ENCODE measurements around the gene RNF111.
"Not testable (repeated sequence)": the region's sequence is repeated elsewhere in the genome, so short reads cannot be mapped to it uniquely, and the experiment has no call there.

The RNF111 gene

DNA sequence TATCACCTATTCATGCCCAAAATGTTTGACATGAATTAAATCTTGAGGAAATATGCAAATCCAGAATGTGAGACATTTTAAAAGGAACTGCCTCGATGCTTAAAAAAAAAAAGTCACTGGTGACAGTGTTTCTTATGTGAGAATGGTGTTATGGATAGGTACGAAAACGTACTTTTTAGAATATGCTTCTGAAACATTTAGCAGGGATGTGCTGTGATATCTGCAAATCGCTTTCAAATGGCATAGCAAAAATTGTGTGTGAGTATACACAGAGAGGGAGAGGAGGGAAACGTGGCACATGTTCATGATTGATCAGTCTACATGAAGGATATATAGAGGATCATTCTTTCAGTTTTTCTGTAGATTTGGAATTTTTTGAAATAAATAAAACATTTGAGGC, 133.5 kb downstream of the RNF111 start:
- Histone ChIP-seq H3K9me3 (ENCODE audit: control insufficient read depth, insufficient read depth, low read length) (no peaks in the 10 kb centered on the region), H3K4me1 (ENCODE audit: control insufficient read depth, insufficient read depth, low read length) (no peaks in the 10 kb centered on the region), H3K9ac (ENCODE audit: low read depth, low read length) (no peak overlapping the region), H3K4me3 (ENCODE audit: low read depth, low read length) (no peak overlapping the region), H3K36me3 (ENCODE audit: control insufficient read depth, insufficient read depth, low read length) (peaks cover 20% of the 10 kb centered on the region), H3K27me3 (ENCODE audit: control insufficient read depth, insufficient read depth, low read length) (no peaks in the 10 kb centered on the region)

DNA sequence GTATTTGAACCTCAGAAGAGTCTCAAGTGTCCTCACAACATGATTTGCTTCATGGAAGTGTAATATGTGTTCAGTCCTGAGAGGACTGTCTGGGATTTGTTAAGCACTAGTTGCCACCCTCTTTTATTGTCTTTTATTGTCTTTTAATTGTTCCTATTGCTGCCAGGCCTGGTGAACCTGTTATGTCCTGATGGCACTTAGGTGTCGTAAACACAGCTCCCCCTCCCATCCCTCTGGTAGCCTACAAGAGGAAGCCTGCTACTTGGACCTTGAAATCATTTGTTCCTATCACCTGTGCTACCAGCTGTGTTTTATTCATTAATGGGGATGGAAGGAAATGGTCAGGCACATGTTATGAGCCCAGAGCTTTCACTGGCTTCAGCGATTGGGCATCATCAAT, 136.8 kb downstream of the RNF111 start:
- Histone ChIP-seq H3K4me1 (ENCODE audit: control insufficient read depth, insufficient read depth, low read length) (no peaks in the 10 kb centered on the region), H3K9ac (ENCODE audit: low read depth, low read length) (no peak overlapping the region), H3K27me3 (ENCODE audit: control insufficient read depth, insufficient read depth, low read length) (no peaks in the 10 kb centered on the region), H3K36me3 (ENCODE audit: control insufficient read depth, insufficient read depth, low read length) (peaks cover 3% of the 10 kb centered on the region), H3K9me3 (ENCODE audit: control insufficient read depth, insufficient read depth, low read length) (no peaks in the 10 kb centered on the region), H3K4me3 (ENCODE audit: low read depth, low read length) (no peak overlapping the region)

DNA sequence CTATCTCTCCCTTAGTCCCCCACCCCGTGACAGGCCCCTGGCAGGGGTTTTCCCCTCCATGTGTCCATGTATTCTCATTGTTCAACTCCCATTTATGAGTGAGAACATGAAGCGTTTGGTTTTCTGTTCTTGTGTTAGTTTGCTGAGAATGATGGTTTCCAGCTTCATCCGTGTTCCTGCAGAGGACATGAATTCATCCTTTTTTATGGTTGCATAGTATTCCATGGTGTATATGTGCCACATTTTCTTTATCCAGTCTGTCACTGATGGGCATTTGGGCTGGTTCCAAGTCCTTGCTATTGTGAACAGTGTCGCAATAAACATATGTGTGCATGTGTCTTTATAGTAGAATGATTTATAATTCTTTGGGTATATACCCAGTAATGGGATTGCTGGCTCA, 138.2 kb downstream of the RNF111 start:
- not testable (repeated sequence) for H3K4me3 ChIP-seq (ENCODE audit: low read depth, low read length); H3K9me3 ChIP-seq (ENCODE audit: control insufficient read depth, insufficient read depth, low read length); H3K36me3 ChIP-seq (ENCODE audit: control insufficient read depth, insufficient read depth, low read length); H3K4me1 ChIP-seq (ENCODE audit: control insufficient read depth, insufficient read depth, low read length); H3K27me3 ChIP-seq (ENCODE audit: control insufficient read depth, insufficient read depth, low read length); H3K9ac ChIP-seq (ENCODE audit: low read depth, low read length)

DNA sequence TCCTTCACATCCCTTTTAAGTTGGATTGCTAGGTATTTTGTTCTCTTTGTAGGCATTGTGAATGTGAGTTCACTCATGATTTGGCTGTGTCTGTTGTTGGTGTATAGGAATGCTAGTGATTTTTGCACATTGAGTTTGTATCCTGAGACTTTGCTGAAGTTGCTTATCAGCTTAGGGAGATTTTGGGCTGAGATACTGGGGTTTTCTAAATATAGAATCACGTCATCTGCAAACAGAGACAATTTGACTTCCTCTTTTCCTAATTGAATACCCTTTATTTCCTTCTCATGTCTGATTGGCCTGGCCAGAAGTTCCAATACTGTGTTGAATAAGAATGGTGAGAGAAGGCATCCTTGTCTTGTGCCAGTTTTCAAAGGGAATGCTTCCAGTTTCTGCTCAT, 139.8 kb downstream of the RNF111 start:
- H3K36me3 ChIP-seq (ENCODE audit: control insufficient read depth, insufficient read depth, low read length): peaks cover 12% of the 10 kb centered on the region
- not testable (repeated sequence) for H3K9me3 ChIP-seq (ENCODE audit: control insufficient read depth, insufficient read depth, low read length); H3K4me3 ChIP-seq (ENCODE audit: low read depth, low read length); H3K27me3 ChIP-seq (ENCODE audit: control insufficient read depth, insufficient read depth, low read length); H3K4me1 ChIP-seq (ENCODE audit: control insufficient read depth, insufficient read depth, low read length); H3K9ac ChIP-seq (ENCODE audit: low read depth, low read length)

DNA sequence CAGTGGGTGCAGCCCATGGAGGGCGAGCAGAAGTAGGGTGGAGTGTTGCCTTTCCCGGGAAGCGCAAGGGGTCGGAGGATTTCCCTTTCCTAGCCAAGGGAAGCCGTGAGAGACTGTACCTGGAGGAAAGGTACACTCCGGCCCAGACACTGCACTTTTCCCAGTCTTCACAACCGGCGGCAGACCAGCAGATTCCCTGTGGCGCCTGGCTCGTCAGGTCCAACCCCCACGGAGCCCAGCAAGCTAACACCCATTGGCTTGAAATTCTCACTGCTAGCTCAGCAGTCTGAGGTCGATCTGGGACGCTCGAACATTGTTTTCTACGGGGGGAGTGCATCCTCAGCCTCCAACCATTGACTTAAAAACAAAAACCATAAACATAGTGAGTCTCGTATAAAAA, 144.0 kb downstream of the RNF111 start:
- Histone ChIP-seq H3K4me3 (ENCODE audit: low read depth, low read length) (no peak overlapping the region), H3K9ac (ENCODE audit: low read depth, low read length) (no peak overlapping the region), H3K27me3 (ENCODE audit: control insufficient read depth, insufficient read depth, low read length) (no peaks in the 10 kb centered on the region), H3K4me1 (ENCODE audit: control insufficient read depth, insufficient read depth, low read length) (no peaks in the 10 kb centered on the region), H3K9me3 (ENCODE audit: control insufficient read depth, insufficient read depth, low read length) (no peaks in the 10 kb centered on the region), H3K36me3 (ENCODE audit: control insufficient read depth, insufficient read depth, low read length) (peaks cover 21% of the 10 kb centered on the region)

DNA sequence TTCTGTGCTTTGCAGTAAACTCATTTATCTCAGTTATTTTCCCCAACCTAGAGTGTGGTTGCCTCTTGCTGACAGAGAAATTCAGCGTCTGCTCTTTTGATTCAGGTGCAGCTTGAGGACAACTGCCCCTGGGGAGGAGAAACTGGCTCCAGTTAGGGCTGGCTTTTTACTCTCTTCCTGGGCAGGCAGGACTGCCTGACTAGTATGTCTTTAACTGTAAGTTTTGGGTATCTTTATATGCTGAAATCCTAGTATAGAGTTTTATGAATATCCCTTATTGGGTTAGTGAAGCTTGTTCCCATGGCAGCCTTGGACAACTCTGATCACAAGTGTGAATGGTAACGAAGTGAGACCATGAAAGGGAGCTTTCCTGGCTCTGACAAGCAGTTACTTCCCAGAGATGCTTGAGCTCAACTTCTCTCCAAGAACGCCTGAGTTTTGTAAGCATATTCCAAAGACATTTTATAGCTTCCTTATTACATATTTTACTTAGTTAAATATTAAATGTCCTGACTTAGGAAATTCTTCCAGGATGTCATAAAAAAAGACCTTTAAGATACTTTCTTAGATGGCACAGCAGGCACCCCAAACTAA, 144.6 kb downstream of the RNF111 start:
- H3K9ac ChIP-seq (ENCODE audit: low read depth, low read length): no peak overlapping the region
- no peaks in the 10 kb centered on the region for H3K4me1 ChIP-seq (ENCODE audit: control insufficient read depth, insufficient read depth, low read length)
- no peaks in the 10 kb centered on the region for H3K27me3 ChIP-seq (ENCODE audit: control insufficient read depth, insufficient read depth, low read length)
- peaks cover 21% of the 10 kb centered on the region for H3K36me3 ChIP-seq (ENCODE audit: control insufficient read depth, insufficient read depth, low read length)
- H3K9me3 ChIP-seq (ENCODE audit: control insufficient read depth, insufficient read depth, low read length): no peaks in the 10 kb centered on the region
- H3K4me3 ChIP-seq (ENCODE audit: low read depth, low read length): no peak overlapping the region

DNA sequence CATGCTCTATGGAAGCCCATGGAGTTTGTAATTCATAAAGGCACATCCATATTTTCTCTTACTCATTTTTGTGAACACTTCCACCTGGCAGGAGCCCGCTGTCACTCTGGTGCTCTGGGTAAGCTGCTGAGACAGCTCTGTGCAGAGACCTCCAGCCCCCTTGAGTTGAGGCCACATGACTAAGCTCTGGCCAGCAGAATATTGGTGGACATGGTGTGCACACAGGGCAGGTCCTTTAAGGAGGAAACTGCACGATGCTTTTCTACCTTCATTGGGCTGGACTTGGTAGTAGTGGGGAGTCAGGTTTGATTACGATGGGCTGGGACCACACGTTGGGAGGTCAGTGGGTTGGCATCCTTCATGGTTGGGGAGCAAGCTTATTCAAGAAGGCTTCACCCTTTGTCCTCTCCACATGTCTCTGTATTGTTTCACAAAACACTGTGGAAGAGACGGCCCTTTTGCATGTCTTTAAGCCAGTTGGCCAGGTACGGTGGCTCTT, 146.5 kb downstream of the RNF111 start:
- Histone ChIP-seq H3K27me3 (ENCODE audit: control insufficient read depth, insufficient read depth, low read length) (no peaks in the 10 kb centered on the region), H3K4me3 (ENCODE audit: low read depth, low read length) (no peak overlapping the region), H3K36me3 (ENCODE audit: control insufficient read depth, insufficient read depth, low read length) (peaks cover 28% of the 10 kb centered on the region), H3K9ac (ENCODE audit: low read depth, low read length) (no peak overlapping the region), H3K4me1 (ENCODE audit: control insufficient read depth, insufficient read depth, low read length) (no peaks in the 10 kb centered on the region), H3K9me3 (ENCODE audit: control insufficient read depth, insufficient read depth, low read length) (no peaks in the 10 kb centered on the region)

DNA sequence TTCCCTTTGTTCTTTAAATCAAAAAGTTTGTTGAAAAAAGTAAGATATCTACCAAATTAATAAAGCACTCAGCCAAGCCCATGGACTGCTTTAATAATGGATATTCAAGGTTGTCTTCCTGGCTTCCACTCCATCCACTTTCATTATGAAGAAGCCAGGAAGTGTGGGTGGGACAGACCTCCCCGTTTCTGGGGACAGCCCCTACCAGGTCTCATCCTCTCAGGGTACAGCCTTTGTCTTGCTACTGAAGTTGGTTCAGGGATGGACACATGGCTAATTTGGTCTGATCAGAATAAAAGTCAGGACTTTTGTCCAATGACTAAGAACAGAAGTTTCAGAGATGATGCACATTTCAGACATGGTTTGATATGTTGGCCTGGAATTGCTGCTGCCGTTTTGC, 150.1 kb downstream of the RNF111 start:
- Histone ChIP-seq H3K9me3 (ENCODE audit: control insufficient read depth, insufficient read depth, low read length) (no peaks in the 10 kb centered on the region), H3K27me3 (ENCODE audit: control insufficient read depth, insufficient read depth, low read length) (no peaks in the 10 kb centered on the region), H3K4me3 (ENCODE audit: low read depth, low read length) (no peak overlapping the region), H3K36me3 (ENCODE audit: control insufficient read depth, insufficient read depth, low read length) (peaks cover 19% of the 10 kb centered on the region), H3K4me1 (ENCODE audit: control insufficient read depth, insufficient read depth, low read length) (no peaks in the 10 kb centered on the region), H3K9ac (ENCODE audit: low read depth, low read length) (no peak overlapping the region)

DNA sequence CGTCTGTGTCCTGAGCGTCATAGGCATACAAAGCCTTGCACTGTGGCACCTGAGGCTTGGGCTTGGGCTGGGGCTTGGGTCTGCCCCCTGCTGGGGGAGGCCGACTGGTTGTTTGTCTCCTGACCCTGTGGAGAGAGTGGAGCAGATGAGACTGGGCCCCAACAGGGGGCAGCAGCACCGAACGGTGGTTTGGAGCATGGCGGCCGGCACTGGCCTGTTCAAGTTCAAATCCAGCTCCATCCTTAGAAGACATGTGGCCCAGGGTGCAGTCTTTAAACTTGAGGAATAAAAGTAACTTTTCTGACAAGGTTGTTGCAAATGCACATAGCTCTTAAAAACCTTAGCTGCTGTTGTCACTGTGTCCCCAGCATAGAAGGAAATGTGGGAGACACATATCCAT, 150.8 kb downstream of the RNF111 start:
- H3K4me1 ChIP-seq (ENCODE audit: control insufficient read depth, insufficient read depth, low read length): no peaks in the 10 kb centered on the region
- no peak overlapping the region for H3K9ac ChIP-seq (ENCODE audit: low read depth, low read length)
- H3K4me3 ChIP-seq (ENCODE audit: low read depth, low read length): no peak overlapping the region
- H3K36me3 ChIP-seq (ENCODE audit: control insufficient read depth, insufficient read depth, low read length): peaks cover 19% of the 10 kb centered on the region
- no peaks in the 10 kb centered on the region for H3K9me3 ChIP-seq (ENCODE audit: control insufficient read depth, insufficient read depth, low read length)
- no peaks in the 10 kb centered on the region for H3K27me3 ChIP-seq (ENCODE audit: control insufficient read depth, insufficient read depth, low read length)

DNA sequence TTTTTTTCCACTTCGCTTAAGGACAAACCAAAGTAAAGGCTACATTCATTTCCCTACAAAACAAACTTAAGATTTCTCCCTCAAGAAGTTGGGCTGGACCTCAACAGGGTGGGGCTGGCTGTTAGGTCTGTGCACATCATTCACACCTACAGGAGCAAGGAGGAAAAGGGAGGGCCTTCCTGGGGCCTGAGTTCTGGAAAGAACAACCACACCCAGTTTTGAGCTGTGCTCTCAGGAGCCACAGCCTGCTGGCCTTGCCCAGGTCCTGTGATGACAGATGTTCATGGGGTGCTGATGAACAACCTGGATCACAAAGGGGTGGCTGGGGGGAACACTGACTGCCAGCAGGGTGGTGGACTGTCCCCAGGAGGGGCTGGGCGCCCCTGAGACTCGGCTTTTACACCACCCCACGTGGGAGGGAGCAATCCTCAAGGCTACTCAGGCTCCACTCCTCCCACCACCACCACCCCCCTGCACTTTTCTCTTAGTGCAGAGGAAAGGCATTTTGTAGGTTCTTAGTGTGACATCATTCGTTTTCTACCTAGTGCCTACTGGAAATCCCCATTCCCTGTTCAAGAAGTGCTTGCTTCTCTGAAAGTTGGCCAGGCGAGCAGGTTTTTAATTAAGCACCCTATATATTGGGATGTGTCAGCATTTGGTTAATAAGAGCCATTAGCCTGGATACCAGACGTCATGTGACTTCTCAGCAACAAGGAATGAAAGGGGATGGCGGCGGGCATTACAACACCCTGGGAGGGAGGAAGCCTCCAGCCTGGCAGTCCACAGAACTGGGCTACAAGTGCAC, 153.2 kb downstream of the RNF111 start:
- Histone ChIP-seq H3K36me3 (ENCODE audit: control insufficient read depth, insufficient read depth, low read length) (peaks cover 16% of the 10 kb centered on the region), H3K9ac (ENCODE audit: low read depth, low read length) (no peak overlapping the region), H3K4me1 (ENCODE audit: control insufficient read depth, insufficient read depth, low read length) (no peaks in the 10 kb centered on the region)

DNA sequence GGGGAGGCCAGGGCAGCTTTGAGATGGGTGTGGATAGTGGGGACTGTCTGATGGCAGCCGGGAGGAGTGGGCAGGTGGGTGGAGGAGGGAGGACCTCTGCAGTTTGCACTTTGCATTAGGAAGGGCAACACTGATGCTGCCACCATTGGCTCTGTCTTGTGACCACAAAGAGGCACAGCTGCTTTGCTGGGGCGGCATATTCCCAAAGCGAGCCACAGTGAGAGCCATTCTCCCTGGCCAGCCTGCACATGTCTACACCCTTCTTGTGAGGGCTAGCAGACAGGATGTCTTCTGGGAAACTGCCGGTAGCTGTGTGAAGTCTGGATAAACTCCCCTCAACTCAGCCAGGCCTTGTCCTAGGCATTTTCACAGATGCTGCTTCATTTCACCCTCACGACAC, 155.8 kb downstream of the RNF111 start:
- H3K9me3 ChIP-seq (ENCODE audit: control insufficient read depth, insufficient read depth, low read length): no peaks in the 10 kb centered on the region
- peaks cover 2% of the 10 kb centered on the region for H3K4me1 ChIP-seq (ENCODE audit: control insufficient read depth, insufficient read depth, low read length)
- H3K9ac ChIP-seq (ENCODE audit: low read depth, low read length): no peak overlapping the region
- no peak overlapping the region for H3K4me3 ChIP-seq (ENCODE audit: low read depth, low read length)
- no peaks in the 10 kb centered on the region for H3K27me3 ChIP-seq (ENCODE audit: control insufficient read depth, insufficient read depth, low read length)
- peaks cover 11% of the 10 kb centered on the region for H3K36me3 ChIP-seq (ENCODE audit: control insufficient read depth, insufficient read depth, low read length)

More for the DNA sequence above, 153.2 kb downstream of the RNF111 start:
- Histone ChIP-seq H3K9me3 (ENCODE audit: control insufficient read depth, insufficient read depth, low read length) (no peaks in the 10 kb centered on the region), H3K4me3 (ENCODE audit: low read depth, low read length) (no peak overlapping the region), H3K27me3 (ENCODE audit: control insufficient read depth, insufficient read depth, low read length) (no peaks in the 10 kb centered on the region)

DNA sequence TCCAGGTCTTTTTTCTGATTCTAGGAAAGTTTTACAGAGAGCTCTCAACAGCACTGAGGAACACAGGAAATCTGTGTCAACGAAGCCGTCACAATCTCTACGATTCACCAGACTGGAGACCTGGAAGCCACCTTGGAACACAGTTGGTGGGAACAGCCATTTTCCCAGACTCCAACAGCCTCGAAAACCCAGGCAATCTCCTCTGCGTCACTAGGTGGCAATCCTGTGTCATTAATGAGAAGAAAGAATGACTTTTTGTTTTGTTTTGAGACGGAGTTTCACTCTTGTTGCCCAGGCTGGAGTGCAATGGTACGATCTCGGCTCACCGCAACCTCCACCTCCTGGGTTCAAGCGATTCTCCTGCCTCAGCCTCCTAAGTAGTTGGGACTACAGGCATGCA, 157.1 kb downstream of the RNF111 start:
- not testable (repeated sequence) for H3K9me3 ChIP-seq (ENCODE audit: control insufficient read depth, insufficient read depth, low read length); H3K4me3 ChIP-seq (ENCODE audit: low read depth, low read length); H3K27me3 ChIP-seq (ENCODE audit: control insufficient read depth, insufficient read depth, low read length); H3K4me1 ChIP-seq (ENCODE audit: control insufficient read depth, insufficient read depth, low read length); H3K9ac ChIP-seq (ENCODE audit: low read depth, low read length)
- H3K36me3 ChIP-seq (ENCODE audit: control insufficient read depth, insufficient read depth, low read length): peaks cover 11% of the 10 kb centered on the region

Data from iPS-15b (cell line).